Neural cell (in vitro differentiated cells): ENCODE results near the gene CPA5.

Experiments used
- EZH2 ChIP-seq: fragments of 200-600, 300-800 bp; shearing (Covaris generic), sonication (generic); IDR thresholded peaks from 2 replicates; pipeline ENCODE4 v1.6.1; 2014; ENCODE audit warnings: antibody characterized with exemption, low read length, borderline replicate concordance, mild to moderate bottlenecking; ENCODE audit not compliant: insufficient read depth, poor library complexity, severe bottlenecking
- MXI1 ChIP-seq: fragments of 450-650 bp; conservative IDR thresholded peaks from 2 replicates; pipeline ENCODE4 v1.6.1; 2014; ENCODE audit warnings: antibody characterized with exemption, mild to moderate bottlenecking; ENCODE audit not compliant: poor library complexity, severe bottlenecking
- POLR2AphosphoS5 ChIP-seq: IDR thresholded peaks from 2 replicates; pipeline ENCODE4 v1.6.1; 2012
- SMC3 ChIP-seq: fragments of 450-650 bp; conservative IDR thresholded peaks from 2 replicates; pipeline ENCODE4 v1.6.1; 2014; ENCODE audit warnings: antibody characterized with exemption, mild to moderate bottlenecking, moderate library complexity; ENCODE audit not compliant: poor library complexity
- TF ChIP-seq, protein P1 (sequence below): fragments of 450-650 bp; IDR thresholded peaks from 2 replicates; pipeline ENCODE4 v1.5.1; 2014; ENCODE audit warnings: antibody characterized with exemption, mild to moderate bottlenecking, moderate library complexity; ENCODE audit not compliant: poor library complexity, severe bottlenecking

DNA sequence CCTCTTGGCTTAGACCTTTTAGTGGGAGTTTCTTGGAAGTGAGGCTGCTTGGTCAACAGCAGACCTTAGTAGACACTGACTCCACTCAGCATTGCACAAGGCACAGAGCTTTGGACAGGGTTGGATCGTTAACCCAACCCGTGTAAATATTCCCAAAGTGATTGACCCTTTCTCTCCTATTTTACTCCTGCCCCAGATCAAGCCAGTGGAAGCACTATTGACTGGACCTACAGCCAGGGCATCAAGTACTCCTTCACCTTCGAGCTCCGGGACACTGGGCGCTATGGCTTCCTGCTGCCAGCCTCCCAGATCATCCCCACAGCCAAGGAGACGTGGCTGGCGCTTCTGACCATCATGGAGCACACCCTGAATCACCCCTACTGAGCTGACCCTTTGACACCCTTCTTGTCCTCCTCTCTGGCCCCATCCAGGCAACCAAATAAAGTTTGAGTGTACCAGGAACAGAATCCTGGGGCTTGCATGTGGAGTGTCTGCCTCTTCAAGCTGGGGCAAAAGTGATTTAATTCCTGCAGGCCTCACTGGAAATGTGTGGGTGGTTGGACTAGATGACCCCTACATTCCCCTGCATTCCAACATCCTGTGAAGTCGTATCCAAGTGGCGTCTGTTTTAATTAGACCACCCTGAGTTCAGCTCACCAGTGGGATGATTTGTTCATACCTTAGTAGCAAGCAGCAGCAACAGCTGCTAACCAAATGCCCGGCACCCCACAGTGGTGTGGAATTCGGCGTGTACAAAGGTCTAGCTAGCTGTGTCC, 43.2 kb downstream of the CPA5 start:
- TF ChIP-seq, protein P1, sequence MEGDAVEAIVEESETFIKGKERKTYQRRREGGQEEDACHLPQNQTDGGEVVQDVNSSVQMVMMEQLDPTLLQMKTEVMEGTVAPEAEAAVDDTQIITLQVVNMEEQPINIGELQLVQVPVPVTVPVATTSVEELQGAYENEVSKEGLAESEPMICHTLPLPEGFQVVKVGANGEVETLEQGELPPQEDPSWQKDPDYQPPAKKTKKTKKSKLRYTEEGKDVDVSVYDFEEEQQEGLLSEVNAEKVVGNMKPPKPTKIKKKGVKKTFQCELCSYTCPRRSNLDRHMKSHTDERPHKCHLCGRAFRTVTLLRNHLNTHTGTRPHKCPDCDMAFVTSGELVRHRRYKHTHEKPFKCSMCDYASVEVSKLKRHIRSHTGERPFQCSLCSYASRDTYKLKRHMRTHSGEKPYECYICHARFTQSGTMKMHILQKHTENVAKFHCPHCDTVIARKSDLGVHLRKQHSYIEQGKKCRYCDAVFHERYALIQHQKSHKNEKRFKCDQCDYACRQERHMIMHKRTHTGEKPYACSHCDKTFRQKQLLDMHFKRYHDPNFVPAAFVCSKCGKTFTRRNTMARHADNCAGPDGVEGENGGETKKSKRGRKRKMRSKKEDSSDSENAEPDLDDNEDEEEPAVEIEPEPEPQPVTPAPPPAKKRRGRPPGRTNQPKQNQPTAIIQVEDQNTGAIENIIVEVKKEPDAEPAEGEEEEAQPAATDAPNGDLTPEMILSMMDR: no peak
- TF ChIP-seq POLR2AphosphoS5: no peak
- TF ChIP-seq SMC3: no peak
- no peak for TF ChIP-seq EZH2
- TF ChIP-seq MXI1: no peak
